Endometrium (tissue), 2 donors: ENCODE data around the gene CISH.

Experiments used
- FAIRE-seq: peaks from 2 replicates; lab custom pipeline; 2012; peaks lifted over from hg19 to GRCh38; lab: Jason Lieb, UNC
- donor health status: control.
- donor health status: control.

The CISH gene

GRCh38 chr3:50599115-50599715 lies 12.4 kb downstream of the CISH start:
- no peak for FAIRE-seq

GRCh38 chr3:50594253-50594785 lies 17.3 kb downstream of the CISH start:
- FAIRE-seq, result no peak

- no peak for FAIRE-seq
Measured at GRCh38 chr3:50592568-50592967, 19.0 kb downstream of the CISH start.

- FAIRE-seq, result no peak
Measured at GRCh38 chr3:50591196-50591741, 20.3 kb downstream of the CISH start.

- no peak for FAIRE-seq
Measured at GRCh38 chr3:50588759-50589433, 22.7 kb downstream of the CISH start.

- no peak for FAIRE-seq
Measured at GRCh38 chr3:50587806-50588758, 23.5 kb downstream of the CISH start.

GRCh38 chr3:50587373-50587772 lies 24.2 kb downstream of the CISH start:
- FAIRE-seq, result no peak

- FAIRE-seq, result no peak
Measured at GRCh38 chr3:50586763-50587070, 24.9 kb downstream of the CISH start.

GRCh38 chr3:50585919-50586762 lies 25.4 kb downstream of the CISH start:
- no peak for FAIRE-seq

GRCh38 chr3:50584391-50584790 lies 27.2 kb downstream of the CISH start:
- FAIRE-seq, result no peak

- FAIRE-seq, result no peak
Measured at GRCh38 chr3:50583897-50584296, 27.7 kb downstream of the CISH start.

- no peak for FAIRE-seq
Measured at GRCh38 chr3:50582083-50582482, 29.5 kb downstream of the CISH start.

GRCh38 chr3:50581459-50581842 lies 30.1 kb downstream of the CISH start:
- no peak for FAIRE-seq

- no peak for FAIRE-seq
Measured at GRCh38 chr3:50580683-50581458, 30.7 kb downstream of the CISH start.

- no peak for FAIRE-seq
Measured at GRCh38 chr3:50577348-50577747, 34.2 kb downstream of the CISH start.

- FAIRE-seq, result no peak
Measured at GRCh38 chr3:50575372-50575771, 36.2 kb downstream of the CISH start.

GRCh38 chr3:50574444-50574831 lies 37.1 kb downstream of the CISH start:
- FAIRE-seq, result no peak

GRCh38 chr3:50573566-50574443 lies 37.8 kb downstream of the CISH start:
- FAIRE-seq, result no peak

GRCh38 chr3:50572801-50573371 lies 38.7 kb downstream of the CISH start:
- FAIRE-seq, result no peak

- no peak for FAIRE-seq
Measured at GRCh38 chr3:50572158-50572557, 39.4 kb downstream of the CISH start.
